ENCODE data around the gene ISM2. TPM values are rescaled to one million over a fixed set of nuclear protein-coding genes. Genes with fewer than 3 reads are reported as not detected.
A peak's percentile ranks its signal among the peaks of the same experiment; 100 is the strongest.

ISM2 gene
- total and polyA plus RNA-seq, 2 of the 13 experiments (the other 11 are each of a cell fraction or from before 2014, with no cell fraction given) = 1.8 to 40.7 TPM

DNA sequence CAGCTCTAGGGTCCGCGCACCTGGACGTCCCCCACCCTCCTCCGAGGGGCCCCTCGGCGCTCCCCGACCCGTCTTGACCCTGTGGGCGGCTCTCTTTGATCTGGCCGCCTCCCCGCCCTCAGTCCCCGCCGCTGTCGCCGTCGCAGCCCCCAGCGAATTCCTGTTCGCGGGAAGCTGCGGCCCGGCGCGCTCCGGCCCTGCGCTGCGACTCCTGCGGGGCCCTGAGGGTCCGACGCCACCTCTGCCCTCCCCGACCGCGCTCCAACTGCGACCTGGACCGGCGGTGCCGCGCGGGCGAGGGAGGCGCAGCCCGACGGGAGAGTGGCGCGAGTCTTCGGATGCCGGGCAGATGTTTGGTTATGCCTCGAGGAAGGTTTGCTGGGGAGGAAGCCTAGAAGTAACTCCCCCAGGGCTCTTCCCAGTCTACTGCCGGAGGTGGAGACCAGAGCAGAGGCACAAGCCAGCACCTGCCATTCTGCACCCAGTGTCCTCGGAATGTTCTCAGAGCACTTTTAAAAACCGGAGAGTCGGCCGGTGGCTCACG lies 440 bp upstream of the ISM2 start (continued):
- TF ChIP-seq, protein P1, sequence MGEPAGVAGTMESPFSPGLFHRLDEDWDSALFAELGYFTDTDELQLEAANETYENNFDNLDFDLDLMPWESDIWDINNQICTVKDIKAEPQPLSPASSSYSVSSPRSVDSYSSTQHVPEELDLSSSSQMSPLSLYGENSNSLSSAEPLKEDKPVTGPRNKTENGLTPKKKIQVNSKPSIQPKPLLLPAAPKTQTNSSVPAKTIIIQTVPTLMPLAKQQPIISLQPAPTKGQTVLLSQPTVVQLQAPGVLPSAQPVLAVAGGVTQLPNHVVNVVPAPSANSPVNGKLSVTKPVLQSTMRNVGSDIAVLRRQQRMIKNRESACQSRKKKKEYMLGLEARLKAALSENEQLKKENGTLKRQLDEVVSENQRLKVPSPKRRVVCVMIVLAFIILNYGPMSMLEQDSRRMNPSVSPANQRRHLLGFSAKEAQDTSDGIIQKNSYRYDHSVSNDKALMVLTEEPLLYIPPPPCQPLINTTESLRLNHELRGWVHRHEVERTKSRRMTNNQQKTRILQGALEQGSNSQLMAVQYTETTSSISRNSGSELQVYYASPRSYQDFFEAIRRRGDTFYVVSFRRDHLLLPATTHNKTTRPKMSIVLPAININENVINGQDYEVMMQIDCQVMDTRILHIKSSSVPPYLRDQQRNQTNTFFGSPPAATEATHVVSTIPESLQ (CRISPR knock-in tag; conservative IDR thresholded peaks at IDR 0.05) = no peak
- no peak for TF ChIP-seq BRCA1 (CRISPR knock-in tag; IDR thresholded peaks at IDR 0.05)
- TF ChIP-seq KLF6 (CRISPR knock-in tag; IDR thresholded peaks at IDR 0.05) = 0 out of 2 replicates have a peak, but pooled peaks have one; percentile 26
- TF ChIP-seq MZF1 (CRISPR knock-in tag; IDR thresholded peaks at IDR 0.05; ENCODE audit: borderline replicate concordance) = no peak
- TF ChIP-seq SOX6 (IDR thresholded peaks at IDR 0.05) = no peak
- TF ChIP-seq SOX6 (CRISPR knock-in tag; IDR thresholded peaks at IDR 0.05) = no peak
- TF ChIP-seq ARNTL (CRISPR knock-in tag; IDR thresholded peaks at IDR 0.05) = peak; percentile 34; the same call in 1 of the 2 replicates
- no peak for TF ChIP-seq TAF15 (IDR thresholded peaks at IDR 0.05; ENCODE audit: low read depth, low read length, poor library complexity, severe bottlenecking)
- TF ChIP-seq ZNF678 (CRISPR knock-in tag; IDR thresholded peaks at IDR 0.05) = no peak
- no peak for TF ChIP-seq SAFB2 (CRISPR knock-in tag; IDR thresholded peaks at IDR 0.05; ENCODE audit: borderline replicate concordance, low read depth)
- TF ChIP-seq ZNF589 (CRISPR knock-in tag; conservative IDR thresholded peaks at IDR 0.05) = no peak
- no peak for TF ChIP-seq MTF2 (CRISPR knock-in tag; IDR thresholded peaks at IDR 0.05; ENCODE audit: borderline replicate concordance)
- 0 out of 2 replicates have a peak, but pooled peaks have one; percentile 5 for TF ChIP-seq RAD21 (CRISPR knock-in tag; IDR thresholded peaks at IDR 0.05)
- TF ChIP-seq, protein P2, sequence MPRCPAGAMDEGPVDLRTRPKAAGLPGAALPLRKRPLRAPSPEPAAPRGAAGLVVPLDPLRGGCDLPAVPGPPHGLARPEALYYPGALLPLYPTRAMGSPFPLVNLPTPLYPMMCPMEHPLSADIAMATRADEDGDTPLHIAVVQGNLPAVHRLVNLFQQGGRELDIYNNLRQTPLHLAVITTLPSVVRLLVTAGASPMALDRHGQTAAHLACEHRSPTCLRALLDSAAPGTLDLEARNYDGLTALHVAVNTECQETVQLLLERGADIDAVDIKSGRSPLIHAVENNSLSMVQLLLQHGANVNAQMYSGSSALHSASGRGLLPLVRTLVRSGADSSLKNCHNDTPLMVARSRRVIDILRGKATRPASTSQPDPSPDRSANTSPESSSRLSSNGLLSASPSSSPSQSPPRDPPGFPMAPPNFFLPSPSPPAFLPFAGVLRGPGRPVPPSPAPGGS (CRISPR knock-in tag; IDR thresholded peaks at IDR 0.05) = no peak; the same call in 1 of the 2 replicates
- no peak for TF ChIP-seq SMARCE1 (IDR thresholded peaks at IDR 0.05; ENCODE audit: borderline replicate concordance)
- TF ChIP-seq, protein P3, sequence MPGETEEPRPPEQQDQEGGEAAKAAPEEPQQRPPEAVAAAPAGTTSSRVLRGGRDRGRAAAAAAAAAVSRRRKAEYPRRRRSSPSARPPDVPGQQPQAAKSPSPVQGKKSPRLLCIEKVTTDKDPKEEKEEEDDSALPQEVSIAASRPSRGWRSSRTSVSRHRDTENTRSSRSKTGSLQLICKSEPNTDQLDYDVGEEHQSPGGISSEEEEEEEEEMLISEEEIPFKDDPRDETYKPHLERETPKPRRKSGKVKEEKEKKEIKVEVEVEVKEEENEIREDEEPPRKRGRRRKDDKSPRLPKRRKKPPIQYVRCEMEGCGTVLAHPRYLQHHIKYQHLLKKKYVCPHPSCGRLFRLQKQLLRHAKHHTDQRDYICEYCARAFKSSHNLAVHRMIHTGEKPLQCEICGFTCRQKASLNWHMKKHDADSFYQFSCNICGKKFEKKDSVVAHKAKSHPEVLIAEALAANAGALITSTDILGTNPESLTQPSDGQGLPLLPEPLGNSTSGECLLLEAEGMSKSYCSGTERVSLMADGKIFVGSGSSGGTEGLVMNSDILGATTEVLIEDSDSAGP (CRISPR knock-in tag; IDR thresholded peaks at IDR 0.05; ENCODE audit: borderline replicate concordance) = peak; percentile 36; the same call in 1 of the 2 replicates
- TF ChIP-seq, protein P4, sequence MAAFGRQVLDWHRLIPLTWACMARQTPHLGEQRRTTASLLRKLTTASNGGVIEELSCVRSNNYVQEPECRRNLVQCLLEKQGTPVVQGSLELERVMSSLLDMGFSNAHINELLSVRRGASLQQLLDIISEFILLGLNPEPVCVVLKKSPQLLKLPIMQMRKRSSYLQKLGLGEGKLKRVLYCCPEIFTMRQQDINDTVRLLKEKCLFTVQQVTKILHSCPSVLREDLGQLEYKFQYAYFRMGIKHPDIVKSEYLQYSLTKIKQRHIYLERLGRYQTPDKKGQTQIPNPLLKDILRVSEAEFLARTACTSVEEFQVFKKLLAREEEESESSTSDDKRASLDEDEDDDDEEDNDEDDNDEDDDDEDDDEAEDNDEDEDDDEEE (CRISPR knock-in tag; IDR thresholded peaks at IDR 0.05) = peak; percentile 30; the same call in 1 of the 2 replicates
- no peak; the same call in 1 of the 2 replicates for TF ChIP-seq ZNF766 (CRISPR knock-in tag; IDR thresholded peaks at IDR 0.05; ENCODE audit: borderline replicate concordance)
- 0 out of 2 replicates have a peak, but pooled peaks have one; percentile 3 for TF ChIP-seq BCL6 (CRISPR knock-in tag; IDR thresholded peaks at IDR 0.05)
- no peak for TF ChIP-seq EZH2 (conservative IDR thresholded peaks at IDR 0.05; ENCODE audit: low read depth, low read length)
- no peak for TF ChIP-seq ZNF619 (CRISPR knock-in tag; IDR thresholded peaks at IDR 0.05)

All from HepG2 (cell line).